ENCODE data around the gene SGMS2. TPM values are rescaled to one million over a fixed set of nuclear protein-coding genes. Genes with fewer than 3 reads are reported as not detected.

SGMS2 gene
- total and polyA plus RNA-seq, 12 donors = 2.3 to 36.9 (median 25.2) TPM

DNA sequence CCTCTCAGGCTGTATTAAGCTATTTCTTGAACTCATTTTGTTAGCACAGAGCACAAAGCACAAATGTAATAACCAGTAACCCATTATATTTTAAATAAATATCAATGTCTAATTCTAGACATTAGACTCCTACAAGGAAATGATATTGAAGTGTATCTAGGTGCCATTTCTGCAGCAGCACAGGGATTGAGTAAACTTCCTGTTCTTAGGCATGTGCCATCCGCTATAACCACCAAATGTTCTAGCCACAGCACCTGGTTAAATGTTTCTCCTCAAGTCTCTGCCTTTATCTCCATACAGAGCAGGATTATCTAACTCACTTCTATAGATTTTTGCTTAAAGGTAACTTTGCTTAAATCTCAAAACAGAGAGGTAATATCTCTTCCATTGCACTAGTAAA lies 51.4 kb downstream of the SGMS2 start:
- intact Hi-C loops (cut with DNase I) = no loop called here
- no peaks in the 10 kb centered on the region for H3K27me3 ChIP-seq
- no peaks in the 10 kb centered on the region for H3K9me3 ChIP-seq
- WGBS, 2 donors = 80 to 81% methylated on average over 1 of the region's 1 CpG
- H3K4me1 ChIP-seq = peaks cover 0 to 10% (median 5%) of the 10 kb centered on the region in 9 donors
- ATAC-seq (no peak), DNase-seq (no peak)
- H3K27ac ChIP-seq = no peak overlapping the region
- H3K4me3 ChIP-seq = no peak overlapping the region
- peaks cover 0 to 3% (median 0%) of the 10 kb centered on the region in 9 donors for H3K36me3 ChIP-seq
- TF ChIP-seq CTCF (IDR thresholded peaks at IDR 0.05) = no peak

DNA sequence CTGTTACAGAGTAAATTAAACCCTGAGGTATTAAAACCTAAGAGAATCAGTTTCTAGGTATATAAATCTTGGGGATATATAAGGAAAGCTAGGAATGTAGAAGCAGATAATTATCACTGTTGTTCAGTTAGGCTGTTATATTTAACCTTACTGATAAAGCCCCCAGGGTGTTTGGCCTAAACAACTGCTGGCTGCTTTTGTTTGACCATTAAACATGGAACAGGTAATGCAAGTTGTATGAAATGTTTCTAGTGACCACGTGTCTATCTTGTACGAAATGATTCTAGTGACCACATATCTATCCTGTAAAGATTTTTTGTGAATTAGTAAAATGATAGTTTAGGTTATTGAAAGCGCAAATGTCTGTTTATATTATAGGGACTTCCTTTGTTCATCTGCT lies 52.6 kb downstream of the SGMS2 start:
- Histone ChIP-seq H3K27ac (no peak overlapping the region), H3K27me3 (no peaks in the 10 kb centered on the region), H3K9me3 (no peaks in the 10 kb centered on the region), H3K4me1 (no peaks in the 10 kb centered on the region), H3K4me3 (no peak overlapping the region), H3K36me3 (peaks cover 0 to 3% (median 0%) of the 10 kb centered on the region in 9 donors)
- intact Hi-C loops (cut with DNase I) = no loop called here
- 59 to 75% methylated on average over 3 of the region's 3 CpGs for WGBS, 2 donors
- TF ChIP-seq CTCF (IDR thresholded peaks at IDR 0.05) = no peak
- DNase-seq = no peak
- ATAC-seq = no peak

DNA sequence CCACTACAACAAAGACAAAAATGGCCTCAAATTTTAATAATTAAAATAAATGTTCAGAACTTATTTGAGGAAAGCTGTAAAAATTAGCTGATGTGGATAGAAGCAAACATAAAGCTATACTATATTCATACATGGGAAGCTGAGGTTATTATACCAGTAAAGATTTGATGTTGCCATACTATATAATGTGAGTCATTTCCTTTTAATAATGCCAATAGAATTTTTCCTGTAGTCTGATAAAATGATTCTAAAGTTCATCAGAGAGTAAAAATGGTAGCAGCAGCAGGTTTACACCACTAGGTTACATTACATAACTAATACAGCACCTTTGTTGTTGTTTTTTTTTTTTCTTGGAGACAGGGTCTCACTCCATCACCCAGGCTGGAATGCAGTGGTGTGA lies 61.1 kb downstream of the SGMS2 start:
- Histone ChIP-seq H3K9me3 (peaks cover 0 to 35% (median 10%) of the 10 kb centered on the region in 11 donors), H3K4me3 (no peak overlapping the region), H3K27me3 (no peaks in the 10 kb centered on the region), H3K27ac (no peak overlapping the region), H3K36me3 (peaks cover 0 to 12% (median 0%) of the 10 kb centered on the region in 9 donors), H3K4me1 (no peaks in the 10 kb centered on the region)
- TF ChIP-seq CTCF (IDR thresholded peaks at IDR 0.05) = no peak
- ATAC-seq = no peak
- DNase-seq = no peak
- intact Hi-C loops (cut with DNase I) = no loop called here

DNA sequence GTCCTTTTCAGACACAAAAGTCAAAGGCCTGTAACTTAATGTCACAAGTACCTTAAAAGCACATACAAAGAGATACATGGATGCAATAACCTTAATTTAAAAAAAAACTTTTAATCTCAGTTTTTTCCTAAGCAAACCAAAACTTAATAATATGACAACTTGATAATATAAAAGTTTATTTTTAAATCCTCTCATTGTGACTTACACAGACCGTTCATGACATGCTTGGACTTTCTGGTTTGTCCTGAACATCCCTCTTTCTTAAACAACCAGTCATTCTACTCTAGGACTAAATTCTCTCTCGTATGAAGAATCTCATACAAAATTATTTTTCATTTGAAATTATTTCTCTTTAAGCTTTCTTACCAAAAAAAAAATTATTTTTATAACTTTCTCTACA lies 63.5 kb downstream of the SGMS2 start:
- no peak overlapping the region for H3K4me3 ChIP-seq
- TF ChIP-seq CTCF (IDR thresholded peaks at IDR 0.05) = no peak
- intact Hi-C loops (cut with DNase I) = no loop called here
- H3K9me3 ChIP-seq = peaks cover 0 to 35% (median 10%) of the 10 kb centered on the region in 11 donors
- peaks cover 0 to 2% (median 0%) of the 10 kb centered on the region in 9 donors for H3K4me1 ChIP-seq
- H3K27ac ChIP-seq = no peak overlapping the region
- peaks cover 0 to 12% (median 0%) of the 10 kb centered on the region in 9 donors for H3K36me3 ChIP-seq
- 41 to 64% methylated on average over 2 of the region's 2 CpGs for WGBS, 2 donors
- DNase-seq (no peak), ATAC-seq (no peak)
- H3K27me3 ChIP-seq = no peaks in the 10 kb centered on the region

All from heart right ventricle (tissue), 16 donors.